Thymus (tissue), 11 donors: ENCODE measurements around the gene TXNDC17. TPM values are rescaled to one million over a fixed set of nuclear protein-coding genes. Genes with fewer than 3 reads are reported as not detected.

Source experiments
- DNase-seq, 9 donors: peaks; one replicate each; pipeline ENCODE4 v3.0.0-alpha.2; 2013; ENCODE audit warnings: low spot score in 9 of 9, low read depth in 6 of 9, missing footprints in 1 of 9
- H3K27ac ChIP-seq, 2 donors: one replicate each; pipeline ENCODE4 v1.5.1; 2013; ENCODE audit warnings: control low read depth in 1 of 2, low read depth in 1 of 2, low read length in 1 of 2, mild to moderate bottlenecking in 1 of 2, moderate library complexity in 1 of 2
- H3K27me3 ChIP-seq, 2 donors: one replicate each; pipeline ENCODE4 v1.5.1; 2013; ENCODE audit warnings: low read length in 1 of 2; ENCODE audit not compliant: control insufficient read depth in 2 of 2, insufficient read depth in 1 of 2
- H3K36me3 ChIP-seq, 2 donors: one replicate each; pipeline ENCODE4 v1.5.1; 2013; ENCODE audit warnings: low read length in 1 of 2, mild to moderate bottlenecking in 1 of 2, moderate library complexity in 1 of 2; ENCODE audit not compliant: control insufficient read depth in 2 of 2, insufficient read depth in 2 of 2
- H3K4me1 ChIP-seq, 2 donors: one replicate each; pipeline ENCODE4 v1.5.1; 2013; ENCODE audit warnings: low read length in 2 of 2; ENCODE audit not compliant: control insufficient read depth in 2 of 2, insufficient read depth in 2 of 2
- H3K4me3 ChIP-seq, 2 donors: one replicate each; pipeline ENCODE4 v1.5.1; 2013; ENCODE audit warnings: low read length in 2 of 2, control low read depth in 1 of 2, mild to moderate bottlenecking in 1 of 2
- H3K9me3 ChIP-seq, 2 donors: one replicate each; pipeline ENCODE4 v1.5.1; 2013; ENCODE audit warnings: low read length in 1 of 2, mild to moderate bottlenecking in 1 of 2; ENCODE audit not compliant: control insufficient read depth in 2 of 2, insufficient read depth in 1 of 2
- WGBS: extraction: QIAGEN DNeasy Blood & Tissue Kit; methylation state at CpG from one replicate; pipeline ENCODE4 v1.1.7; 2013; 5-methylcytosine and 5-hydroxymethylcytosine counted together
- polyA plus RNA-seq: library from polyadenylated mRNA; stranded (reverse); fragments of 200-250 nt; gene quantifications from one replicate; pipeline ENCODE4 v1.2.3, GENCODE V29; 2013
- total RNA-seq: library from RNA; stranded (reverse); fragments of 120-200 nt; gene quantifications from one replicate; pipeline ENCODE4 v1.2.4, GENCODE V29; 2013
- donor health status: healthy.

TXNDC17 gene
- total and polyA plus RNA-seq, 2 donors, result 117 to 127 TPM

- Histone ChIP-seq H3K36me3 (no peaks in the 10 kb centered on the region), H3K4me3 (no peak overlapping the region), H3K27ac (no peak overlapping the region), H3K4me1 (peaks cover 0 to under 1% of the 10 kb centered on the region in 2 donors), H3K9me3 (no peaks in the 10 kb centered on the region), H3K27me3 (peaks cover 0 to 34% of the 10 kb centered on the region in 2 donors)
- 92% methylated on average over 4 of the region's 4 CpGs for WGBS
- no peak for DNase-seq
These were observed 41.5 kb downstream of the TXNDC17 start for GRCh38 chr17:6682339-6682738.

DNA sequence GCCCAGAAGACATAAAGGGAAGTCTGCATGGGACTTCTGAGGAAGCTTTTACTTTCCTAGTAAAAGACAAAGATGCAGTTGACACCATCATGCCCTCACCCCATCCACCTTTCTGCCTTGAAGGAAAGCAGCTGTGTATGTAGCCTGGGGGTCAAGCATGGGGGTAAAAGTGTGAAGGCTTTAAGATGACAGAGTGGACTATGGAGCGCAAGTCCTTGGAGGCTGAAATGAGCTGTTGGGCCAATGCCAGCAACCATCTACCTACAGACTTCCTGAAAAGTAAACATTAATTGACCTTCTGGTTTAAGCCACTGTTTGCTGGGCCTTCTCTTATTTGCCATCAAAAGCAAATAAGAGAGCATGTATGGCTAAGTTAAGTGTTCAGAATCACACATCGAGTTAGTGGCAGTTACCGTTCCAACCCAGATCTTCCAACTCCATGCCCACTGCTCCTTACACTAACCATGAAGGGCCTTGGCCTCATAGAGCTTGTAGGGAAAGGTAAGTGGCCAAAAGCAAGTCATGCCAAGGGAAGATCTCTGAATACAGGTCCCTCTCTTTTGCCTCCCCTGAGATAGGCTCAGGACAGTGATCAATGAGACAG, 42.3 kb downstream of the TXNDC17 start:
- Histone ChIP-seq H3K27me3 (peaks cover 0 to 26% of the 10 kb centered on the region in 2 donors), H3K4me1 (no peaks in the 10 kb centered on the region), H3K27ac (no peak overlapping the region), H3K4me3 (no peak overlapping the region), H3K36me3 (no peaks in the 10 kb centered on the region), H3K9me3 (no peaks in the 10 kb centered on the region)
- 98% methylated on average over 3 of the region's 3 CpGs for WGBS
- DNase-seq, result no peak

DNA sequence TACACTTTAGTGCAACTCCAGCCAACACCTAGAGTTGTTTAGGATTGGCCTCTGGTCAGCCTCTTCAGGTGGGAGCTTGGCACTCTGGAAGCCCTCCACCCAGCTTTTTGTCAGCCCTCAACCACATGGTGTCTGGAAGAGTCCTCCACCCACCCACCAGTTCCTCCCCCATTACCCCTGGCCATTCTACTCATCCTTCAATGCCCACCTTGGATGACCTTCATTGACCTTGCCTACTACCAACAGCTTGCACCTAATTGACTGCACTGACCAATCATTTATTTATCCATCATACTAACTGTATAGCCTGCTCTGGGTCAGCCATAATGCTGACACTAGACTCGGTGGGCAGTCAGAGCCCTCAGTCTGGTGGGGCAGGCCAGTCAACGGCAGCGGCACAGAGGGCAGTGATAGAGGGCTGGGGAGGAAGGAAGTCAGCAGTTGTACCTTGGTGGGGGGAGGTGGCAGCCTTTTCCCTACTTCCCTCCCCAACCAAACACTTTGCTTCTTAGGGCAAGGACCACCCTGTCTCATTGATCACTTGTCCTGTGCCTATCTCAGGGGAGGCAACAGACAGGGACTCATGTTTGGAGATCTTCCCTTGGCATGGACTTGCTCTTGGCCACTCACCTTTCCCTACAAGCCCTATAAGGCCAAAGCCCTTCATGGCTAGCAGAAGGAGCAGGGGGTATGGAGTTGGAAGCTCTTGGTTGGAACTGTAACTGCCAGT, 43.0 kb downstream of the TXNDC17 start:
- Histone ChIP-seq H3K36me3 (no peaks in the 10 kb centered on the region), H3K27me3 (peaks cover 0 to 20% of the 10 kb centered on the region in 2 donors), H3K4me1 (no peaks in the 10 kb centered on the region), H3K27ac (no peak overlapping the region), H3K4me3 (no peak overlapping the region), H3K9me3 (no peaks in the 10 kb centered on the region)
- no peak for DNase-seq
- WGBS, result 88% methylated on average over 3 of the region's 3 CpGs

DNA sequence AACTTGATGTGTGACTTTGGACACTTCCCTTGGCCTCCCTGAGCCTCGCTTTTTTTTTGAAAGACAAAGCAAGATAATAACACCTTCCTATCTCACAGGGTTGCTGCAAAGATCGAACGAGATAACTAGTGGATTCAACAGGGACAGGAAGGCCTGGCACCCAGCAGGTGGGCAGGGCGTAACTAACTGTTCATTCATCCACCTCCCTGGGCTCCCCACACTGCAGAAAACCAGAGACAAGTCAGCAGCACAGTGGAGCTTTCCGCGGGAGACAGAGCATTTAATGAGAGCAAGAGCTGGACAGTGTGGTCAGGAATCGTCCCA, 43.6 kb downstream of the TXNDC17 start:
- no peaks in the 10 kb centered on the region for H3K9me3 ChIP-seq
- 79% methylated on average over 7 of the region's 7 CpGs for WGBS
- no peak overlapping the region for H3K4me3 ChIP-seq
- H3K36me3 ChIP-seq, result no peaks in the 10 kb centered on the region
- H3K27me3 ChIP-seq, result peaks cover 0 to 22% of the 10 kb centered on the region in 2 donors
- no peak for DNase-seq
- H3K27ac ChIP-seq, result no peak overlapping the region
- no peaks in the 10 kb centered on the region for H3K4me1 ChIP-seq

GRCh38 chr17:6684881-6685767, 44.3 kb downstream of the TXNDC17 start:
- H3K27ac ChIP-seq, result no peak overlapping the region
- no peaks in the 10 kb centered on the region for H3K9me3 ChIP-seq
- H3K36me3 ChIP-seq, result no peaks in the 10 kb centered on the region
- no peaks in the 10 kb centered on the region for H3K4me1 ChIP-seq
- no peak for DNase-seq
- no peak overlapping the region for H3K4me3 ChIP-seq
- 96% methylated on average over 14 of the region's 14 CpGs for WGBS
- peaks cover 0 to 21% of the 10 kb centered on the region in 2 donors for H3K27me3 ChIP-seq

- peaks cover 0 to 19% of the 10 kb centered on the region in 2 donors for H3K27me3 ChIP-seq
- DNase-seq, result no peak
- 92% methylated on average over 4 of the region's 4 CpGs for whole genome bisulfite sequencing
- no peak overlapping the region for H3K27ac ChIP-seq
- H3K36me3 ChIP-seq, result no peaks in the 10 kb centered on the region
- no peaks in the 10 kb centered on the region for H3K9me3 ChIP-seq
- no peaks in the 10 kb centered on the region for H3K4me1 ChIP-seq
- no peak overlapping the region for H3K4me3 ChIP-seq
These were observed 45.2 kb downstream of the TXNDC17 start for GRCh38 chr17:6686026-6686425.

DNA sequence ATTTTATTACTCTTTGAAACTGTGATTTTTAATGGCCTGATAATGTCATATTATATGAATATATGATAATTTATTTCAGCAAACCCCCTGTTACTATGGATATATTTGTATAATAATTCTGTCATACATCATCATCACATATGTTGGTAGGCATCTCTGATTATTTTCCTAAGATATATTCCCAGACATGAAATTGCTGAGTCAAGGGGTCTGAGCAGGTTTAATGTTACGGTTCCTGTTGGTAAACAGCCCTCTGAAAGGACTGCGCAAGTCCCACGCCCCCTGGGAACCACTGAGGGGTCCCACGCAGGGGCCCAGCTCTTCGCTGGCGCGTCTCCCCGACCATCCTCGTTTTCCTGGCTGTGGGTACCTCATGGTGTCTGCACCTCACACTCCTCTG, 48.1 kb downstream of the TXNDC17 start:
- WGBS, result 87% methylated on average over 9 of the region's 9 CpGs
- no peak overlapping the region for H3K4me3 ChIP-seq
- H3K36me3 ChIP-seq, result no peaks in the 10 kb centered on the region
- DNase-seq, result no peak
- H3K27me3 ChIP-seq, result peaks cover 0 to 12% of the 10 kb centered on the region in 2 donors
- no peaks in the 10 kb centered on the region for H3K9me3 ChIP-seq
- no peaks in the 10 kb centered on the region for H3K4me1 ChIP-seq
- H3K27ac ChIP-seq, result no peak overlapping the region

DNA sequence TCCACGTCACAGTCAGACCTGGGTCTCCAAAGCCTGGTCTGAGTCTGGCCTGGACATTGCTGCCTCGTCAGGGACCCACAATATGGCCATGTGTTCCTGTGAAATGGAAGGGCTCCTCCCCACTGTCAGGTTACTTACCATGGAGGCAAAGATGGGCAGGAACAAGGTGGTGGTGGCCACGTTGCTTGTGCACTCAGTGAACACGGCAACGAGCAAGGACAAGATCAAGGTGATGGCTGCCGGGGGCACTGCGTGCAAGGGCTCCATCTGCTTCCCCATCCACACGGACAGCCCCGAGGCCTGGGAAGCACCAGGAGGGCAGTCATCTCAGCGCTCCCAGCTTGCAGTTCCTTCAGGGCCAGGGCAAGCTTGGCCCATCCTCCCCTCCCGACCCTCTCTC, 49.8 kb downstream of the TXNDC17 start:
- Histone ChIP-seq H3K36me3 (no peaks in the 10 kb centered on the region), H3K27me3 (peaks cover 0 to 9% of the 10 kb centered on the region in 2 donors), H3K9me3 (no peaks in the 10 kb centered on the region), H3K27ac (no peak overlapping the region), H3K4me3 (no peak overlapping the region), H3K4me1 (no peaks in the 10 kb centered on the region)
- WGBS, result 89% methylated on average over 11 of the region's 11 CpGs
- DNase-seq, result no peak

DNA sequence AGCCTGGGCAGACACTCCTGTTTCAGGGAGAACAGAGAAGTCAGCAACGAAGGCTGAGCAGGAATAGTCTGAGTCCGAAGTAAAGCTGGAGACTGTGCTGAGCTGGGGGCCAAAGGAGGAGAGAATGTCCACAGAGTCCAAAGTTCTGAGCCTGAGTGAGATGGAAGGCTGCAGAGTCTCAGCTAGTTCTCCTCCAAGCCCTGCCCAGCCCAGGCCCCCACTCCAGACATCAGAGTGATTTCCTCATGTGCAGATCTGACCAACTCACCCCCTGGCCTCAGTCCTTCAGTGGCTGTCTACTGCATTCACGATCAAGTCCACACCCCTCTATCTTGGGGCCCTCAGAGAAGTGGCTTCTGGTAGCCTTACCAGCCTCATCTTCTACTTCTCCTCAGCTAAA, 50.7 kb downstream of the TXNDC17 start:
- Histone ChIP-seq H3K4me3 (no peak overlapping the region), H3K27ac (no peak overlapping the region), H3K4me1 (no peaks in the 10 kb centered on the region), H3K36me3 (no peaks in the 10 kb centered on the region), H3K27me3 (peaks cover 0 to 11% of the 10 kb centered on the region in 2 donors), H3K9me3 (no peaks in the 10 kb centered on the region)
- 91% methylated on average over 3 of the region's 3 CpGs for WGBS
- DNase-seq, result no peak
